HG03378 (cell line): ENCODE data around the gene ITGB1BP2.
"Not testable (repeated sequence)": the region's sequence is repeated elsewhere in the genome, so short reads cannot be mapped to it uniquely, and the experiment has no call there.

Experiments
- ATAC-seq: cut with Tn5 transposase; IDR thresholded peaks from one replicate; pipeline ENCODE4 v1.9.1; 2021; ENCODE audit warnings: mild to moderate bottlenecking, moderate library complexity; ENCODE audit not compliant: unreplicated experiment

Gene ITGB1BP2

DNA sequence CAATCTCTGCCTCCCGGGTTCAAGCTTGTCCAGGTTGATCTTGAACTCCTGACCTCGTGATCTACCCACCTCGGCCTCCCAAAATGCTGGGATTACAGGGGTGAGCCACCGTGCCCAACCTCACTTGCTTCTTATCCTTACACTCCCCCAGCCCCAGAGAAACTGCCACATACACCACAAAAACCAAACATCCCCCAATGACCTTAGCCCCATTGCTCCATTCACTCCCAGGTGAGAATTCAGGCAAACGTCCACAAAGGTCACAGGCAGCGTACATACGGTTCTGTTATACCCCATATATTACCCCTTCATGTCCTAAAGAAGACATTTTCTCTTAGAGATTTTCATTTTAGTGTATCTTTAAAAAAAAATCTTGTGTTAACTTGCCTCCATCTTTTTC lies 1.1 kb upstream of the ITGB1BP2 start:
- ATAC-seq, result not testable (repeated sequence)

DNA sequence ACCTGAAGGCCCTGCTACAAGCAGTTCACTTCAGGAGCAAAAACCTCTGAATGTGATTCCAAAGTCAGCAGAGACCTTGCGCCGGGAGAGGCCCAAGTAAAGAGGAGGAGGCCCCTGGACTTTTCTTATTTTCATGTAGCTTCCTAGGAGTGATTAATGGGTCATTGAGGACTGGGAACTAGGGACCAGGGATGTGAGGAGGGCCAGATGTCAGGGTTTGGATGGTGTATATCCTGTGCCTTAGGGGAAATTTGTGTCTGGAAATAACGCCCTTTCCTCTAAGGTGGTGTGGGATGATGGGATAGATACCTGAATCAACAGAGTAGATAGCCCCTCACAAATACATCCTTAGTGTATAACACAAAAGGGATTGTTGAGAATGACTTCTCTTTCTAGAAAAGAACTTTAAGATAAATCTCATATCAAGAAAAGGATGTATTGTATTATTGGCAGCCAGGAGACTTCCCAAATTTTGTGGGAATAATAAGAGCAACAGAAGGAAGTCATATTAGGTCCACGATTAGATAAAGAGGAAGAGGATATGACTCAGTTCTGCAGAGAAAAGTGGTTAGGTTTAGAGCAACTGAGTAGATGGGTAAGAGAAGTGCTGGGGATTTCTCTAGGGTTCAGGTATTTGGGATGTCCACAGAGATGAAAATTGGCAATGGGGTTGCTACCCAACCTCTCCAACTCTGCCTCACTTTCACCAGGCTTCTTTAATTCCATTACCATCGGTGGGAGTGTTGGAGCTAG lies 1.1 kb downstream of the ITGB1BP2 start:
- no peak for ATAC-seq

DNA sequence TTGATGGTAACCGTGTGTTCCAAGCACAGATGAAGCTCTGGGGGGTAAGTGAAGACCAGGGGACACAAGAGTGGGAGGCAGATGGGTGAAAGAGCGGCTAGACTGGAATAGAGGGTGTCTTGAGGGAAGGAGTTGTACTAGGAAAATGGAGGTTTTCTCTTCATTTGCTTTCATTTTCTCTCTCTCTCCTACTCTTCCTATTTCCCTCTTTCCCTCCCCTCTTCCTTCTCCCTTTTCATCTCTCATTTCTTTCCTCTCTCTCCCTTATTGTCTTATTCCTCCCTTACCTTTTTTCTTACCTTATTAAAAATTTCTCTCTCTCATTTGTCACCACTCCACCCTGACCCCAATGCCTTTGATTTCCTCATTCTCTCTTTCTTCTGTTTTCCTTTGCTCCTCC lies 3.0 kb downstream of the ITGB1BP2 start:
- ATAC-seq, result no peak

DNA sequence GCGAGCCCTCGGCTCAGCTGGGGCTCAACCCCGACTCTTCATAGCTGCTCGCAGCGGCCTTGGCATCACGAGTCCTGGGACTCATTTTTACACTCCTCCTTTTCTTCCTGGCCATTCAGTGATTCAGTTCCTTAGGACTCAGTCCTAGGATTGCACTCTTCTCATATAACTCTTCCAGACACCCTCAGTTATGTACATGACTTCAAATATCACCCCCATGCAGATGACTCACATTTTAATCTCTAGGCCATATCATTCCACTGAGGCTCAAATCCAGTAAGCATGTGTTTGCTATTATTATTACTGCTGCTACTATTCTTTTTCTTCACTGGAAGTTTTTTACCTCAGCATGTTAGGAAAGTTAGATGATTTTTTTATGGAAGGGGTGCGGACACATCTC lies 14.4 kb downstream of the ITGB1BP2 start:
- ATAC-seq, result no peak

DNA sequence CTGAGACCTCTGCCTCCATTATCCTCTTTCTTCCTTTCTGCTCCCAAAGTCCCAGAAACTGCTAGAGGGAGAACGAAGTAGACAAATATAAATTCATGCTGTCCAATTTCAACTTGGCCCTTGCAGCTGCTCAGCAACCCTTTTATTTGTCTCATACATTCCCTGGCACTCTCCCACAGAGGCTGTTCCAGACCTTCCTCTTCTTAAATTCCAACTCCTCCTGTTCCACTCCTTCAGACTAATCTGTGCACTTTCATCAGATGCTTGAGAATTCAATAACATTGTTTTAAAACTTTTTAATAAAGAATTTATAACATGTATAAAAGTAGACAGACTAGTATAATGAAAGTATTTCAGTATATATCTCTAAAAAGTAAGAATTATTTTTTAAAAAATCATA lies 15.4 kb downstream of the ITGB1BP2 start:
- not testable (repeated sequence) for ATAC-seq

GRCh38 chrX:71320126-71320525 lies 18.6 kb downstream of the ITGB1BP2 start:
- no peak for ATAC-seq

DNA sequence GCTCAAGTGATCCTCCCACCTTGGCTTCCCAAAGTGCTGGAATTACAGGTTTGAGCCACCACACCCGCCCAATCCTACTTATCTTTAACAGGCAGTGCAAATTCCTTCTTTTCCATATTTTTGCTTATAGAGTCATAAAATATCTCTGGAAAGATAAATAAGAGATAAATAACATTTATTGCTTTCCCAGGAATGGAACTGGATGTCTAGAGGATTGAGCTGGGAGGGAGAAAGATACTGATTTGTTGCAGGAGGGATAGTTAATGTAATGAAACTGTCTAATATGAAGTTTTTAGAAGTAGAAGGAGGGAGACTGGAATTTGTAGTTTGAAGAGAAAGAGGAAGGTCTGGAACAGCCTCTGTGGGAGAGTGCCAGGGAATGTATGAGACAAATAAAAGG lies 20.2 kb downstream of the ITGB1BP2 start:
- ATAC-seq, result no peak

- not testable (repeated sequence) for ATAC-seq
Measured at GRCh38 chrX:71324452-71324851, 22.9 kb downstream of the ITGB1BP2 start.

DNA sequence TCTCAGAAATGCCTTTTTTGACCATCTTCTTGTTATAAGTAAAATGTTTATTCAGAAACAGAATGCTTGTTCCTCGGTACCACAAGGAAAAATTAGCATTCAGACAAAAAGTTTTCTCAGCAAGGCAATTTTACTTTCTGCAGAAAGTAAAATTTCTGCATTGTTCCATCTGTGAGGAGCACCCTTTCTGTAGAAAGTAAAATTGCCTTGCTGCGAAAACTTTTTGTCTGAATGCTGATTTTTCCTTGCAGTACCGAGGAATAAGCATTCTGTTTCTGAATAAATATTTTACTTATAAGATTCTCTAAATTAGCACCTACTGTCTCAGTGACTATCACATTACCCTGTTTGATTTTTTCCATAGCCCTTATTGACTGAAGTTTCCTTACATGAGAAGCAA lies 24.8 kb downstream of the ITGB1BP2 start:
- no peak for ATAC-seq

- not testable (repeated sequence) for ATAC-seq
Measured at GRCh38 chrX:71349151-71349665, 47.7 kb downstream of the ITGB1BP2 start.

GRCh38 chrX:71349867-71350266 lies 48.3 kb downstream of the ITGB1BP2 start:
- not testable (repeated sequence) for ATAC-seq

GRCh38 chrX:71352439-71352838 lies 50.9 kb downstream of the ITGB1BP2 start:
- not testable (repeated sequence) for ATAC-seq
